ENCODE data around the gene RPS3.

Gene RPS3

GRCh38 chr11:75350122-75350742 is 49.1 kb upstream of the RPS3 start:
- no peak for ATAC-seq
- TF ChIP-seq TOX (CRISPR knock-in tag; IDR thresholded peaks at IDR 0.05; ENCODE audit: borderline replicate concordance) (no peak), ARNTL (CRISPR knock-in tag; IDR thresholded peaks at IDR 0.05; ENCODE audit: borderline replicate concordance, low read depth) (no peak), TCF4 (CRISPR knock-in tag; IDR thresholded peaks at IDR 0.05; ENCODE audit: borderline replicate concordance) (no peak), CSRNP3 (CRISPR knock-in tag; IDR thresholded peaks at IDR 0.05) (no peak), CSDC2 (CRISPR knock-in tag; IDR thresholded peaks at IDR 0.05) (no peak), ESRRG (CRISPR knock-in tag; IDR thresholded peaks at IDR 0.05) (no peak), ZNF8 (CRISPR knock-in tag; IDR thresholded peaks at IDR 0.05) (no peak), CREB5 (CRISPR knock-in tag; IDR thresholded peaks at IDR 0.05; ENCODE audit: low read depth) (no peak), PPARA (CRISPR knock-in tag; IDR thresholded peaks at IDR 0.05; ENCODE audit: borderline replicate concordance) (no peak), RARB (CRISPR knock-in tag; IDR thresholded peaks at IDR 0.05) (no peak), OSR1 (CRISPR knock-in tag; IDR thresholded peaks at IDR 0.05) (no peak)

GRCh38 chr11:75350743-75351540 is 48.4 kb upstream of the RPS3 start:
- ATAC-seq = peak; percentile 8
- no peak for TF ChIP-seq PPARA (CRISPR knock-in tag; IDR thresholded peaks at IDR 0.05; ENCODE audit: borderline replicate concordance)
- TF ChIP-seq ESRRG (CRISPR knock-in tag; IDR thresholded peaks at IDR 0.05) = no peak
- TF ChIP-seq PATZ1 (CRISPR knock-in tag; IDR thresholded peaks at IDR 0.05; ENCODE audit: borderline replicate concordance) = no peak
- TF ChIP-seq ZFP3 (CRISPR knock-in tag; IDR thresholded peaks at IDR 0.05) = no peak
- TF ChIP-seq TCF4 (CRISPR knock-in tag; IDR thresholded peaks at IDR 0.05; ENCODE audit: borderline replicate concordance) = no peak
- TF ChIP-seq SNAI2 (CRISPR knock-in tag; IDR thresholded peaks at IDR 0.05) = no peak
- TF ChIP-seq ZNF8 (CRISPR knock-in tag; IDR thresholded peaks at IDR 0.05) = no peak
- no peak for TF ChIP-seq OSR1 (CRISPR knock-in tag; IDR thresholded peaks at IDR 0.05)
- no peak for TF ChIP-seq TOX (CRISPR knock-in tag; IDR thresholded peaks at IDR 0.05; ENCODE audit: borderline replicate concordance)
- no peak for TF ChIP-seq CSRNP3 (CRISPR knock-in tag; IDR thresholded peaks at IDR 0.05)
- no peak for TF ChIP-seq ZNF565 (CRISPR knock-in tag; conservative IDR thresholded peaks at IDR 0.05; ENCODE audit: low read depth)
- TF ChIP-seq ISL1 (CRISPR knock-in tag; IDR thresholded peaks at IDR 0.05) = no peak
- no peak for TF ChIP-seq ZNF70 (CRISPR knock-in tag; IDR thresholded peaks at IDR 0.05)

GRCh38 chr11:75351541-75351790 is 47.9 kb upstream of the RPS3 start, which contains the start of gene ARRB1:
ARRB1 (minus strand) TSS chr11:75351661; CDS start chr11:75351607, 54 bp downstream.
- ATAC-seq = peak; percentile 56
- TF ChIP-seq SNAI2 (CRISPR knock-in tag; IDR thresholded peaks at IDR 0.05) (no peak), ESRRG (CRISPR knock-in tag; IDR thresholded peaks at IDR 0.05) (no peak), TOX (CRISPR knock-in tag; IDR thresholded peaks at IDR 0.05; ENCODE audit: borderline replicate concordance) (no peak), OSR1 (CRISPR knock-in tag; IDR thresholded peaks at IDR 0.05) (no peak), ZC3H10 (CRISPR knock-in tag; IDR thresholded peaks at IDR 0.05) (no peak), TSHZ2 (CRISPR knock-in tag; IDR thresholded peaks at IDR 0.05) (no peak), POU6F1 (CRISPR knock-in tag; IDR thresholded peaks at IDR 0.05; ENCODE audit: borderline replicate concordance, low read depth) (no peak), PATZ1 (CRISPR knock-in tag; IDR thresholded peaks at IDR 0.05; ENCODE audit: borderline replicate concordance) (no peak), ZFP3 (CRISPR knock-in tag; IDR thresholded peaks at IDR 0.05) (no peak), RARB (CRISPR knock-in tag; IDR thresholded peaks at IDR 0.05) (no peak), GLIS3 (CRISPR knock-in tag; IDR thresholded peaks at IDR 0.05) (no peak), TCF4 (CRISPR knock-in tag; IDR thresholded peaks at IDR 0.05; ENCODE audit: borderline replicate concordance) (no peak), ZNF8 (CRISPR knock-in tag; IDR thresholded peaks at IDR 0.05) (no peak), ARNTL (CRISPR knock-in tag; IDR thresholded peaks at IDR 0.05; ENCODE audit: borderline replicate concordance, low read depth) (no peak), ZNF565 (CRISPR knock-in tag; conservative IDR thresholded peaks at IDR 0.05; ENCODE audit: low read depth) (no peak), ZNF70 (CRISPR knock-in tag; IDR thresholded peaks at IDR 0.05) (no peak), CSDC2 (CRISPR knock-in tag; IDR thresholded peaks at IDR 0.05) (no peak)
